Tibial nerve (tissue), 4 donors: ENCODE results near the gene SNX10.

Source experiments
- EP300 ChIP-seq, 2 donors: sonication (generic); formaldehyde crosslinking; IDR thresholded peaks; one replicate each; pipeline ENCODE4 v1.6.1; 2017; ENCODE audit warnings: antibody characterized with exemption in 2 of 2, mild to moderate bottlenecking in 1 of 2
- POLR2A ChIP-seq, 2 donors: fragments of 450-650 bp; IDR thresholded peaks; one replicate each; pipeline ENCODE4 v1.6.1; 2017; ENCODE audit warnings: antibody characterized with exemption in 2 of 2, mild to moderate bottlenecking in 2 of 2, moderate library complexity in 2 of 2
- TF ChIP-seq, protein P1 (sequence below), 5 experiments: fragments of 200-600 bp in 3 of 5; fragments of 450-650 bp in 2 of 5; sonication (generic) in 3 of 5; IDR thresholded peaks; one replicate each; pipeline ENCODE4 v1.5.1; 2016 to 2019; ENCODE audit warnings: antibody characterized with exemption in 5 of 5, mild to moderate bottlenecking in 3 of 5, moderate library complexity in 2 of 5

DNA sequence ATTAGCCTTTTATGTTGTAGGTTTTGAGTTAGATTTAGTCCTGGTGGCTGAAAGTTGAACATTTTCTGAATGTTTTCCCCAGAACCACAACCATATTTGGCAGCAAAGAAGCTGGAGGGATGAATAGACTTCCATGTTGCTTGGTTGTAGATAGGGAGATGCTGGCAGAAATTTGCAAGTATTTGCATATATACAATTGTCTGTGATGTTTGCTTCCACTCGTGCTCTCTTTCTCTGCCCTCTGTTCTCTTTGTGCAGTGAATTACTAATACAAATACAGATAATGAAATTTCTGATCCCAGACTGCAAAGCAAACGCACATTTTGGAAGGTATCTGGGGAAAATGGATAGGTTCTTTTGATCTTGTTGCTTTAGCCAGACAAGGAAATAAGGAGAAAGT, 96.1 kb downstream of the SNX10 start:
- TF ChIP-seq, protein P1, sequence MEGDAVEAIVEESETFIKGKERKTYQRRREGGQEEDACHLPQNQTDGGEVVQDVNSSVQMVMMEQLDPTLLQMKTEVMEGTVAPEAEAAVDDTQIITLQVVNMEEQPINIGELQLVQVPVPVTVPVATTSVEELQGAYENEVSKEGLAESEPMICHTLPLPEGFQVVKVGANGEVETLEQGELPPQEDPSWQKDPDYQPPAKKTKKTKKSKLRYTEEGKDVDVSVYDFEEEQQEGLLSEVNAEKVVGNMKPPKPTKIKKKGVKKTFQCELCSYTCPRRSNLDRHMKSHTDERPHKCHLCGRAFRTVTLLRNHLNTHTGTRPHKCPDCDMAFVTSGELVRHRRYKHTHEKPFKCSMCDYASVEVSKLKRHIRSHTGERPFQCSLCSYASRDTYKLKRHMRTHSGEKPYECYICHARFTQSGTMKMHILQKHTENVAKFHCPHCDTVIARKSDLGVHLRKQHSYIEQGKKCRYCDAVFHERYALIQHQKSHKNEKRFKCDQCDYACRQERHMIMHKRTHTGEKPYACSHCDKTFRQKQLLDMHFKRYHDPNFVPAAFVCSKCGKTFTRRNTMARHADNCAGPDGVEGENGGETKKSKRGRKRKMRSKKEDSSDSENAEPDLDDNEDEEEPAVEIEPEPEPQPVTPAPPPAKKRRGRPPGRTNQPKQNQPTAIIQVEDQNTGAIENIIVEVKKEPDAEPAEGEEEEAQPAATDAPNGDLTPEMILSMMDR (IDR thresholded peaks at IDR 0.05), result no peak
- TF ChIP-seq POLR2A (IDR thresholded peaks at IDR 0.05) (no peak), EP300 (IDR thresholded peaks at IDR 0.05) (no peak)
